Esophagus (tissue), 2 donors: ENCODE results near the gene EWSR1. TPM values are rescaled to one million over a fixed set of nuclear protein-coding genes. Genes with fewer than 3 reads are reported as not detected.

Experiments used
- H3K27ac ChIP-seq, 2 donors: one replicate each; pipeline ENCODE4 v1.5.1; 2013; ENCODE audit warnings: low read depth in 2 of 2, mild to moderate bottlenecking in 2 of 2, inconsistent platforms in 1 of 2, low read length in 1 of 2, moderate library complexity in 1 of 2
- H3K27me3 ChIP-seq, 2 donors: one replicate each; pipeline ENCODE4 v1.6.1; 2013; ENCODE audit warnings: low read length in 2 of 2, control low read depth in 1 of 2, mild to moderate bottlenecking in 1 of 2; ENCODE audit not compliant: insufficient read depth in 2 of 2, control insufficient read depth in 1 of 2
- H3K36me3 ChIP-seq, 2 donors: one replicate each; pipeline ENCODE4 v1.6.1; 2013; ENCODE audit warnings: low read length in 1 of 2; ENCODE audit not compliant: control insufficient read depth in 2 of 2, insufficient read depth in 2 of 2
- H3K4me1 ChIP-seq, 2 donors: one replicate each; pipeline ENCODE4 v1.6.1; 2013; ENCODE audit warnings: low read length in 1 of 2; ENCODE audit not compliant: control insufficient read depth in 2 of 2, insufficient read depth in 2 of 2
- H3K4me3 ChIP-seq, 2 donors: one replicate each; pipeline ENCODE4 v1.5.1; 2013; ENCODE audit warnings: low read length in 2 of 2, mild to moderate bottlenecking in 2 of 2, low read depth in 1 of 2, moderate library complexity in 1 of 2
- H3K9me3 ChIP-seq, 2 donors: one replicate each; pipeline ENCODE4 v1.6.1; 2013; ENCODE audit warnings: mild to moderate bottlenecking in 2 of 2, low read depth in 1 of 2, low read length in 1 of 2, moderate library complexity in 1 of 2; ENCODE audit not compliant: control insufficient read depth in 2 of 2, insufficient read depth in 1 of 2
- WGBS, 2 donors: extraction: QIAGEN DNeasy Blood & Tissue Kit; methylation state at CpG; one replicate each; pipeline ENCODE4 v1.1.7; 2013; 5-methylcytosine and 5-hydroxymethylcytosine counted together
- polyA plus RNA-seq, 2 donors: library from polyadenylated mRNA; stranded (reverse); fragments of 200-250 nt; gene quantifications; one replicate each; pipeline ENCODE4 v1.2.3, GENCODE V29; 2013
- donor health status: healthy with polysubstance abuse.
- donor health status: Bipolar disorder and iron deficiency.

The EWSR1 gene
- polyA plus RNA-seq, 2 donors, result 103 to 138 TPM

DNA sequence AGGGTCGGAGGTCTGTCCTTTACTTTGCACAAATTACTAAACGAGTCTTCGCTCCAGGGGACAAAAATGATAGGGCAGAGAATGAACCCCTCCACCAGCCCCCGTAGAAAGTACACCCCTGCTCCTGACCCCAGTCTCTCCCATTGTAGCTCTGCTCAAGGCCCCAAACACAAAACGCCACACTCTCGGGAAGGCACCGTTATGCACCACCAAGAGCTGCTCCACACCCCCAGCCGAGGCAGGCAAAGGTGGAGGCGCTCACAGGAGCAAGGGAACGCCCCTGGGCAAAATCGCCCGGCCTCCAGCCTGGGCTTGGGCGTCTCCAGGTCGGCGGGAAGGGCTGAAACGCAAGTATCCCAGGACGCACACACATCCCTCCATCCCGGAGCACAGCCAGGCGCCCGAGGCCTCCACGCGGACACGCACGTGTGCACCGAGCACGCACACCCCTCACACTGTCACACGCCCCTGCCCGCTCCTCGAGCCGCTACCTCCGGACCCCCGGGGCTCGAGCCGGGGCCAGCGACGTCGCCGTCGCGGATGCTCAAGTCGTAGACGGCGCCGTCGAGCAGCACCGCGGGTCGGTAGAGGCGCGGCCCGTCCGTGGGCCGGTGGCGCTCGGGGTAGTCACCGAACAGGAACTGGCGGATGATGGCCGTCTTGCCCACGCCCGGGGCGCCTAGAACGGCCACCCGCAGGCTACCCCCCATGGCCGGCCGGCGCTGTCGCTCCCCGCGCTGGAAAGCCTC lies 46.6 kb downstream of the EWSR1 start:
- Histone ChIP-seq H3K9me3 (no peaks in the 10 kb centered on the region), H3K27ac (no peak overlapping the region), H3K4me3 (peak overlapping the region; percentile 22 to 46), H3K36me3 (no peaks in the 10 kb centered on the region), H3K27me3 (peaks cover 0 to 20% of the 10 kb centered on the region in 2 donors), H3K4me1 (peaks cover 13 to 38% of the 10 kb centered on the region in 2 donors)
- WGBS, 2 donors, result 3% methylated on average over 59 to 69 of the region's 69 CpGs

GRCh38 chr22:29315286-29316140 lies 47.4 kb downstream of the EWSR1 start, which contains the start of gene RASL10A:
TSS of gene RASL10A (minus strand) at chr22:29315697. CDS start at chr22:29315246, 451 bp downstream.
- peaks cover 13 to 34% of the 10 kb centered on the region in 2 donors for H3K4me1 ChIP-seq

DNA sequence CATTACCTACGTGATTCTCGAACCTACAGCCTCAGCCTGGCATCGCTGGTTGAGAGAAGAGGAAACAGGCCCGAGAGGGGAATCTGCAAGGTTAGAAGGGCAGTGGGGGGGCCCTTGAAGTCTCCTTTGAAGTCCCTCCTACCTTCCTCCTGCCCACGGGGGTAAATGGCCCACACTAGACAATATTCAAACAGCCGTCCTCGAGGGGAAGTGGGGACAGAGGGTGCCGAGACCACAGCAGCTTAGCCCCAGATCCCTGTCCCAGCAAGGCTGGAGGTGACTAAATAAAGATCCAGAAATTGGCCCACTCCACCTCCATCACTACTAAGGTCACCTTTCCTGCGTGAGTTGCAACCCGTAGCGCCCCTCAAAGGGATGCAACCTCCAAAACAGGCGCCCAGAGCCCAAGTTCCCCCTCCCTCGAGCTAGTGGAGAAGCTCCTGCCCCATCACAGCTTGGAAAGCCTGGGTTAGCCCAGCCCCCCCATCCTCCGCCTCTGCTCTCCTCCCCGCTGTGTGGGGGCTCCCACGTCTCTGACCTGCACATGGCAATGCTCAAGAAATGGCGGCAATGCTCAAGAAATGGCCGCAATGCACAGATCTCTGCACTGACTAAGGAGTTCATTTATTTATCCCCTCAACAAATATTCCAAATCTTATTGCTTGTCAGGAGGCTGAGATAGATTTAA lies 48.2 kb downstream of the EWSR1 start:
- peaks cover 8 to 27% of the 10 kb centered on the region in 2 donors for H3K4me1 ChIP-seq
- H3K9me3 ChIP-seq, result no peaks in the 10 kb centered on the region
- WGBS, 2 donors, result 63 to 67% methylated on average over 18 of the region's 18 CpGs
- H3K27ac ChIP-seq, result no peak overlapping the region
- H3K36me3 ChIP-seq, result no peaks in the 10 kb centered on the region
- no peak overlapping the region for H3K4me3 ChIP-seq
- peaks cover 0 to 20% of the 10 kb centered on the region in 2 donors for H3K27me3 ChIP-seq

More at GRCh38 chr22:29315286-29316140, 47.4 kb downstream of the EWSR1 start, which contains the start of gene RASL10A:
- no peaks in the 10 kb centered on the region for H3K36me3 ChIP-seq
- no peaks in the 10 kb centered on the region for H3K9me3 ChIP-seq
- H3K27ac ChIP-seq, result no peak within 1 kb of the TSS
- peaks cover 0 to 20% of the 10 kb centered on the region in 2 donors for H3K27me3 ChIP-seq
- 6% methylated on average over 83 to 103 of the region's 103 CpGs for WGBS, 2 donors
- peak within 1 kb of the TSS; percentile 22 to 46 for H3K4me3 ChIP-seq

GRCh38 chr22:29317827-29318454 lies 49.9 kb downstream of the EWSR1 start:
- H3K27me3 ChIP-seq, result peaks cover 0 to 20% of the 10 kb centered on the region in 2 donors
- H3K36me3 ChIP-seq, result no peaks in the 10 kb centered on the region
- H3K4me1 ChIP-seq, result peaks cover 6 to 22% of the 10 kb centered on the region in 2 donors
- H3K9me3 ChIP-seq, result no peaks in the 10 kb centered on the region
- 92 to 94% methylated on average over 18 of the region's 18 CpGs for WGBS, 2 donors
- no peak overlapping the region for H3K27ac ChIP-seq
- no peak overlapping the region for H3K4me3 ChIP-seq

DNA sequence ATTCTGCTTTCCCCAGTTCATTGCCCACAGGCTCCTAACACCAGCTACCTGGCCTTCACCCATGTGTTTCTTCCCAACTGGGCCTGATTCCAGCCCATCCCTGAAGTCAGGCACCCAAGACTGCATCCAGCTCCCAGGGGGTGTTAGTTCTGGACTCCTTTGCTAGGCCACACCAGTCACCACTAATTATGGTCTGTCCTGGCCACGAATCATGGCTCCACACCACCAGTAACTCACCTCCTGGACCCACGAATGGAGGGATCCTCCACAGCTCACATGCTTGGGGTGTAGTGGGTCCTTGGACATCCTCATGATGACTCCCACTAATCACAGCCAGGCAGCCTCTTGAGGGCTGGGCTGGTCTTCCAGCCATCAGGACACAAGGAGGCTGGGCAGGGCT lies 51.0 kb downstream of the EWSR1 start:
- Histone ChIP-seq H3K36me3 (no peaks in the 10 kb centered on the region), H3K27ac (no peak overlapping the region), H3K4me1 (peaks cover 2 to 11% of the 10 kb centered on the region in 2 donors), H3K9me3 (no peaks in the 10 kb centered on the region), H3K4me3 (no peak overlapping the region), H3K27me3 (peaks cover 0 to 15% of the 10 kb centered on the region in 2 donors)
- 79 to 85% methylated on average over 2 of the region's 2 CpGs for WGBS, 2 donors

GRCh38 chr22:29320546-29320945 lies 52.5 kb downstream of the EWSR1 start:
- Histone ChIP-seq H3K36me3 (no peaks in the 10 kb centered on the region), H3K9me3 (no peaks in the 10 kb centered on the region), H3K4me3 (no peak overlapping the region), H3K27me3 (peaks cover 0 to 2% of the 10 kb centered on the region in 2 donors), H3K27ac (no peak overlapping the region), H3K4me1 (no peaks in the 10 kb centered on the region)
- WGBS, 2 donors, result 65 to 70% methylated on average over 1 of the region's 1 CpG

DNA sequence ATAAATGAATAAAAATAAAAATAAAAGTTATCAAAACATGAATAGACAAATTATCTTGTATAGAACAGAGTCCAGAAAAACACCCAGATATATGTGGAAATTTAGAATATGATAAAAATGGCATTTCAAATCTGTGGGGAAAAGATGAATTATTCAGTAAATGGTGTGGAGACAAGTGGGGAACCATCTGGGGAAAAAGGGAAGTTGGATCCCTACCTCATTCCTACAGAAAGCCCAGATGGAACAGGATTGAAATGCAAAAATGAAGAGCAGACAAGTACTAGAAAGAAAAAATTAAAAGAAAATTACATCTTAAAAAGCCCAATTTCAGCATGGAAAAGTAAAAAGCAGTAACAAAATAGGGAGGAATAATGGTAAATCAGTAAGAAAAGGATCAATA lies 55.6 kb downstream of the EWSR1 start:
- no peaks in the 10 kb centered on the region for H3K9me3 ChIP-seq
- H3K27me3 ChIP-seq, result no peaks in the 10 kb centered on the region
- H3K36me3 ChIP-seq, result peaks cover 3 to 24% of the 10 kb centered on the region in 2 donors
- no peaks in the 10 kb centered on the region for H3K4me1 ChIP-seq
- H3K4me3 ChIP-seq, result no peak overlapping the region
- H3K27ac ChIP-seq, result no peak overlapping the region

DNA sequence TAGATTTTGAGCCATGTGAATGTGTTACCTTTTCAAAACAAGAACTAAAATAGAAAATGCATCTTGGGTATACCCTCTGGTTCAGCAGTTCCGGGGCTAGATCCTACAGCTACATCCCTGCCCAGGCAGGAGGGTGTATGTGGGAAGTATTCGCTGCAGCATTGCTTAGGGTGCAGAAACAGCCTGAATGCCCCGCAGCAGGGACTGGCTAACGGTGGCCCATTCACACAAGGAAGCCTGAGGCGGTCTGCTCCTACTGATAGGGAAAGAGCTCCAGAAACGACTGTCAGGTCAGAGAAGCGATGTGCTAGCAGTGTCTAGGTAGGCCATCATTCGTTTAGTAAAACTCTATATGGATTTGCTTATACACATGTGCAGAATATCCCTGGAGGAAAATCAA lies 57.3 kb downstream of the EWSR1 start:
- Histone ChIP-seq H3K27ac (no peak overlapping the region), H3K36me3 (peaks cover 11 to 41% of the 10 kb centered on the region in 2 donors), H3K27me3 (no peaks in the 10 kb centered on the region), H3K4me3 (no peak overlapping the region), H3K4me1 (no peaks in the 10 kb centered on the region), H3K9me3 (no peaks in the 10 kb centered on the region)
- whole genome bisulfite sequencing, 2 donors, result 80 to 81% methylated on average over 8 of the region's 8 CpGs

GRCh38 chr22:29325785-29326315 lies 57.8 kb downstream of the EWSR1 start:
- Histone ChIP-seq H3K4me3 (no peak overlapping the region), H3K4me1 (no peaks in the 10 kb centered on the region), H3K27me3 (no peaks in the 10 kb centered on the region), H3K9me3 (no peaks in the 10 kb centered on the region), H3K27ac (no peak overlapping the region), H3K36me3 (peaks cover 11 to 46% of the 10 kb centered on the region in 2 donors)
- 53 to 58% methylated on average over 9 of the region's 9 CpGs for WGBS, 2 donors
